Measurements from ENCODE around the gene CRTC2. TPM values are rescaled to one million over a fixed set of nuclear protein-coding genes. Genes with fewer than 3 reads are reported as not detected.

Gene CRTC2
- total and polyA plus RNA-seq, 9 of the 15 experiments (the other 6 are each of a cell fraction or from before 2014, with no cell fraction given): 2.7 to 26.4 (median 10.2) TPM

- TF ChIP-seq CTCF (IDR thresholded peaks at IDR 0.05 in 2 of 3, conservative IDR thresholded peaks at IDR 0.05 in 1 of 3; ENCODE audit: insufficient read depth in 2 of 3, low read depth in 1 of 3, low read length in 3 of 3) (peak; percentile 21 to 57 (median 41); a peak in 3 of 6 replicates), SOX6 (IDR thresholded peaks at IDR 0.05) (peak; percentile 63; the same call in 1 of the 2 replicates), TEAD4 (IDR thresholded peaks at IDR 0.05; ENCODE audit: low read length) (peak; percentile 58; the same call in 1 of the 2 replicates), TEAD4 (CRISPR knock-in tag; IDR thresholded peaks at IDR 0.05; ENCODE audit: borderline replicate concordance) (no peak), MLLT1 (IDR thresholded peaks at IDR 0.05) (no peak), SRF (CRISPR knock-in tag; IDR thresholded peaks at IDR 0.05) (no peak), ZNF407 (IDR thresholded peaks at IDR 0.05; ENCODE audit: low read depth) (peak; percentile 69), ZNF436 (CRISPR knock-in tag; IDR thresholded peaks at IDR 0.05) (no peak), NR2C1 (IDR thresholded peaks at IDR 0.05) (no peak), NR2C1 (tag; IDR thresholded peaks at IDR 0.05) (no peak), ATF7 (IDR thresholded peaks at IDR 0.05) (0 out of 2 replicates have a peak, but pooled peaks have one; percentile 30), CTBP1 (IDR thresholded peaks at IDR 0.05; ENCODE audit: borderline replicate concordance) (peak; percentile 49; the same call in 1 of the 2 replicates), MED1 (CRISPR knock-in tag; IDR thresholded peaks at IDR 0.05; ENCODE audit: borderline replicate concordance) (no peak), TAF9B (IDR thresholded peaks at IDR 0.05; ENCODE audit: partially characterized antibody) (peak; percentile 43), ETV1 (tag; conservative IDR thresholded peaks at IDR 0.05; ENCODE audit: low read depth) (peak; percentile 74)
These were observed 38.2 kb downstream of the CRTC2 start (continued) for GRCh38 chr1:153919876-153920852.

All from K562 (cell line).